B cell (primary cell): ENCODE results near the gene RET. TPM values are rescaled to one million over a fixed set of nuclear protein-coding genes. Genes with fewer than 3 reads are reported as not detected.

ENCODE experiments used
- ATAC-seq: fragments of 200-7000 bp; cut with Tn5 transposase; one replicate; pipeline ENCODE4 v1.10.0; 2021; ENCODE audit warnings: low read depth, mild to moderate bottlenecking, moderate number of reproducible peaks, moderate library complexity
- CTCF ChIA-PET: fragments of 350-600 bp; sonication (Branson Sonifier 250); formaldehyde crosslinking; loops from one replicate; lab custom pipeline; 2021; ENCODE audit warnings: antibody characterized with exemption, inconsistent platforms; lab: Charles Lee
- POLR2A ChIA-PET: fragments of 350-600 bp; sonication (Branson Sonifier 250); formaldehyde crosslinking; loops from one replicate; lab custom pipeline; 2021; ENCODE audit warnings: antibody characterized with exemption; lab: Charles Lee
- DNase-seq: peaks from one replicate; pipeline ENCODE4 v3.0.0; 2013
- H2AFZ ChIP-seq: 2 replicates; pipeline ENCODE4 v1.6.1; 2012; ENCODE audit warnings: mild to moderate bottlenecking, low read depth, low read length; ENCODE audit not compliant: insufficient read depth, poor library complexity, severe bottlenecking
- H3K27ac ChIP-seq, 2 donors: 1 replicate in 1 of 2; 2 replicates in 1 of 2; pipeline ENCODE4 v1.5.1; 2012 to 2013; ENCODE audit warnings: low read length in 2 of 2, mild to moderate bottlenecking in 2 of 2, moderate library complexity in 1 of 2
- H3K27me3 ChIP-seq, 4 experiments: fragments of 200-600 bp in 1 of 4; sonication (generic) in 1 of 4; replicated peaks in 1 of 4; 1 replicate in 2 of 4; 2 replicates in 2 of 4; pipeline versions ENCODE4 v1.6.1 to v1.7.0; 2013 to 2016; ENCODE audit warnings: low read length in 3 of 4, mild to moderate bottlenecking in 2 of 4, mixed read lengths in 1 of 4, moderate library complexity in 1 of 4; ENCODE audit not compliant: insufficient read depth in 4 of 4, control insufficient read depth in 3 of 4; ENCODE audit errors: control extremely low read depth in 1 of 4
- H3K36me3 ChIP-seq, 2 experiments: replicated peaks in 1 of 2; 1 replicate in 1 of 2; 2 replicates in 1 of 2; pipeline versions ENCODE4 v1.6.1 to v1.7.1; 2013; ENCODE audit warnings: low read length in 1 of 2; ENCODE audit not compliant: insufficient read depth in 2 of 2, control insufficient read depth in 1 of 2; ENCODE audit errors: control extremely low read depth in 1 of 2, extremely low read depth in 1 of 2
- H3K4me1 ChIP-seq, 2 donors: fragments of 200-600 bp in 1 of 2; sonication (generic) in 1 of 2; 1 replicate in 1 of 2; 2 replicates in 1 of 2; pipeline versions ENCODE4 v1.5.1 to v1.6.1; 2013 to 2017; ENCODE audit warnings: low read length in 2 of 2; ENCODE audit not compliant: control insufficient read depth in 2 of 2, insufficient read depth in 2 of 2
- H3K4me2 ChIP-seq: replicated peaks from 2 replicates; pipeline ENCODE3; 2012; ENCODE audit warnings: mild to moderate bottlenecking, low read depth, low read length; ENCODE audit not compliant: poor library complexity, severe bottlenecking
- H3K4me3 ChIP-seq, 5 experiments: fragments of 200-600 bp in 1 of 5; sonication (generic) in 1 of 5; 1 replicate in 3 of 5; 2 replicates in 2 of 5; pipeline versions ENCODE4 v1.5.1 to v1.7.0; 2011 to 2016; ENCODE audit warnings: low read length in 4 of 5, mild to moderate bottlenecking in 4 of 5, low read depth in 2 of 5, control low read depth in 1 of 5, moderate library complexity in 1 of 5; ENCODE audit not compliant: insufficient read depth in 1 of 5; ENCODE audit errors: control extremely low read depth in 1 of 5, extremely low read depth in 1 of 5
- H3K79me2 ChIP-seq: fragments of 200-600 bp; sonication (generic); one replicate; pipeline ENCODE4 v1.6.0; 2016; ENCODE audit warnings: low read length; ENCODE audit not compliant: control insufficient read depth, insufficient read depth
- H3K9ac ChIP-seq: fragments of 200-600 bp; sonication (generic); 2 replicates; pipeline ENCODE4 v1.6.1; 2017; ENCODE audit warnings: mild to moderate bottlenecking, low read length, moderate library complexity
- H3K9me3 ChIP-seq, 3 donors: one replicate each; pipeline versions ENCODE4 v1.6.1 to v1.7.1; 2013; ENCODE audit warnings: low read length in 2 of 3; ENCODE audit not compliant: control insufficient read depth in 2 of 3, insufficient read depth in 1 of 3; ENCODE audit errors: control extremely low read depth in 1 of 3
- H4K20me1 ChIP-seq: 2 replicates; pipeline ENCODE4 v1.6.0; 2012; ENCODE audit warnings: mild to moderate bottlenecking, low read length; ENCODE audit not compliant: insufficient read depth, control insufficient read depth, poor library complexity, severe bottlenecking
- H3K27ac Mint-ChIP-seq: one replicate; pipeline ENCODE4 v1.8.0; 2021; ENCODE audit warnings: mixed read lengths
- H3K27me3 Mint-ChIP-seq: one replicate; pipeline ENCODE4 v1.8.0; 2021; ENCODE audit warnings: mixed read lengths
- H3K4me1 Mint-ChIP-seq: one replicate; pipeline ENCODE4 v1.8.0; 2021; ENCODE audit warnings: mixed read lengths
- H3K4me3 Mint-ChIP-seq: one replicate; pipeline ENCODE4 v1.8.0; 2021; ENCODE audit warnings: mixed read lengths
- H3K9me3 Mint-ChIP-seq: one replicate; pipeline ENCODE4 v1.8.0; 2022; ENCODE audit warnings: mixed read lengths; ENCODE audit not compliant: insufficient read depth
- CTCF ChIP-seq: fragments of 200-600 bp; IDR thresholded peaks from one replicate; pipeline ENCODE4 v1.8.0; 2022; ENCODE audit warnings: antibody characterized with exemption, mild to moderate bottlenecking
- EZH2 ChIP-seq: IDR thresholded peaks from 2 replicates; pipeline ENCODE4 v1.6.1; 2012; ENCODE audit warnings: borderline replicate concordance, low read depth, mild to moderate bottlenecking, moderate library complexity, low read length; ENCODE audit not compliant: insufficient read depth, poor library complexity, severe bottlenecking
- WGBS: methylation state at CpG from one replicate; pipeline ENCODE4 v1.1.5; 2013; ENCODE audit warnings: missing lambda C conversion rate; ENCODE audit not compliant: insufficient coverage; 5-methylcytosine and 5-hydroxymethylcytosine counted together
- intact Hi-C: fragments of 100-400 bp; cut with micrococcal nuclease; formaldehyde crosslinking; loops from one replicate; pipeline ENCODE4 v1.10.0; 2022
- polyA plus RNA-seq: library from polyadenylated mRNA; depleted of rRNA; stranded (reverse); fragments of >200 nt; gene quantifications from 2 replicates; pipeline ENCODE4 v1.2.3, GENCODE V29; 2012
- total RNA-seq, 2 donors: library from RNA; stranded (reverse); fragments of 120-200 nt in 1 of 2; gene quantifications; 1 replicate in 1 of 2; 2 replicates in 1 of 2; pipeline versions ENCODE4 v1.2.3 to v1.2.4, GENCODE V29; 2013 to 2022

Gene RET
- total and polyA plus RNA-seq, 2 donors (not counting 1 experiment from before 2014, with no cell fraction given): 0.16 to 0.27 TPM

DNA sequence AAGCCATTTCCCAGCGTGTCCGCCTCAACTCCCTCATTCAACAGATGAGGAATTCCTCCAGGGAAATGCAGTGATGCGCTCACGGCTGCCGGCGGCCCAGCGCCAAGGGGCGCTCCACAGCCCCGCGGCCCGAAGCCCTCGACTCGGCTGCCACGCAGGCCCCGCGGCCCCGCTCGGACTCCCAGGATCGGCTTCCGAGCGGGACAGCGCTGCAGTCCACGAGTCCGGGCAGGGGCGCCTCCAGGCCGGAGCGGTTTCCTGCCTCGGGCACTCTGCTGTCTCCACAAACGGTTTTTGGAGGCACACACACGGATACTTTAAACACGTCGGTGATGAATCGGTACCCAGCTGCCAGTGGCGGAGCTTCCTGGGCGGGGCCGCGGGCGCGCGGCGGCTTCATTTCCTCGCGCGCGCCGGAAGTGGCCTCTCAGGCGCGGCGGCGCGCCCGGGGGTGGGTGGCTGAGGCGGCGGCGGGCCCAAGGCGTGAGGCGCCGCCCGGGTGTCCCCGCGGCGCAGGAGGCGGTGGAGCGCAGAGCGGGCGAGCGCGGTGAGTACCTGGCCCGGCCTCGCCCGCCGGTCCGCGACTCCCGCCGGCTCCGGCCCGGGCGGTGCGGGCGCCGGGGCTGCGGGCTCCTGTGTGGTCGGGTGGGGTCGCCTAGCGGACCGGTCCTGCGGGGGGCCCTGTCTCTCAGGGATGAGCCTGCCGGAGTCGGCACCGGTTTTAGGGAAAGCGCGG lies 61.3 kb downstream of the RET start, which contains the start of gene CSGALNACT2:
Gene CSGALNACT2 (plus strand): TSS at position 425 of the 736 bp plus-strand sequence. CDS start 16,705 bp downstream, outside the sequence.
- Mint-ChIP-seq H3K27ac (peak within 1 kb of the TSS; percentile 98), H3K4me3 (peak within 1 kb of the TSS; percentile 99), H3K9me3 (no peaks in the 10 kb centered on the region), H3K4me1 (peaks cover 48% of the 10 kb centered on the region), H3K27me3 (no peaks in the 10 kb centered on the region)
- Histone ChIP-seq H2AFZ (peak within 1 kb of the TSS; percentile 95), H3K27ac (peak within 1 kb of the TSS; percentile 92 to 95), H3K4me1 (peaks cover 31 to 32% of the 10 kb centered on the region in 2 donors), H3K9me3 (no peaks in the 10 kb centered on the region), H3K4me2 (peak within 1 kb of the TSS; percentile 93), H3K79me2 (peaks cover 54% of the 10 kb centered on the region), H3K9ac (peak within 1 kb of the TSS; percentile 93), H3K4me3 (peak within 1 kb of the TSS; percentile 75 to 98 (median 83)), H4K20me1 (peaks cover 8% of the 10 kb centered on the region), H3K36me3 (no peaks in the 10 kb centered on the region), H3K27me3 (no peaks in the 10 kb centered on the region)
- ATAC-seq (peak; percentile 84), DNase-seq (peak; percentile 93)
- intact Hi-C loops: loop anchor here (1.0 to 10.0 kb wide), 8 partner anchors 33 to 585 kb away; partner anchors contain the start of genes BMS1, HNRNPF, ZNF239 and ZNF33B
- WGBS: under 1% methylated on average over 90 of the region's 93 CpGs
- CTCF ChIA-PET: interaction anchor here (1.0 to 2.6 kb wide), 6 partner anchors 8 to 67 kb away, joined by 3 to 9 read pairs (median 4); no protein-coding TSS in a partner anchor
- POLR2A ChIA-PET: interaction anchor here (0.6 to 1.6 kb wide), 6 partner anchors 8 to 325 kb away, joined by 3 to 7 read pairs (median 4); partner anchors contain the start of gene ZNF487
- TF ChIP-seq CTCF: peak; percentile 5
- TF ChIP-seq EZH2: no peak
